Adrenal gland (tissue), 12 donors: Measurements from ENCODE around the gene SEMA3E. TPM values are rescaled to one million over a fixed set of nuclear protein-coding genes. Genes with fewer than 3 reads are reported as not detected.

ENCODE experiments used
- DNase-seq, 7 donors: peaks; one replicate each; pipeline ENCODE4 v3.0.0-alpha.2; 2019 to 2020
- H3K27ac ChIP-seq, 5 donors: fragments of 200-600 bp; sonication (generic) in 4 of 5; 1 replicate in 3 of 5; 2 replicates in 2 of 5; pipeline versions ENCODE4 v1.5.1 to v1.8.0; 2016 to 2020; ENCODE audit warnings: mild to moderate bottlenecking in 1 of 5
- H3K27me3 ChIP-seq: fragments of 200-600 bp; 2 replicates; pipeline ENCODE4 v1.8.0; 2021
- H3K36me3 ChIP-seq, 2 donors: fragments of 200-600 bp; replicated peaks in 1 of 2; 1 replicate in 1 of 2; 2 replicates in 1 of 2; pipeline versions ENCODE4 v1.5.1 to v1.8.0; 2018 to 2022
- H3K4me1 ChIP-seq, 2 donors: fragments of 200-600 bp; replicated peaks in 1 of 2; 1 replicate in 1 of 2; 2 replicates in 1 of 2; pipeline versions ENCODE4 v1.5.1 to v1.8.0; 2018 to 2021
- H3K4me3 ChIP-seq, 4 donors: fragments of 200-600 bp; sonication (generic) in 3 of 4; one replicate each; pipeline ENCODE4 v1.5.1; 2016 to 2018
- H3K9me3 ChIP-seq, 3 donors: fragments of 200-600 bp; sonication (generic) in 1 of 3; replicated peaks in 1 of 3; 1 replicate in 2 of 3; 2 replicates in 1 of 3; pipeline versions ENCODE4 v1.5.1 to v1.8.0; 2016 to 2021
- POLR2A ChIP-seq, 2 donors: fragments of 450-650 bp; IDR thresholded peaks; one replicate each; pipeline ENCODE4 v1.6.1; 2017; ENCODE audit warnings: antibody characterized with exemption in 2 of 2, mild to moderate bottlenecking in 2 of 2, moderate library complexity in 1 of 2
- WGBS, 4 donors: extraction: QIAGEN DNeasy Blood & Tissue Kit in 2 of 4; methylation state at CpG; one replicate each; pipeline versions ENCODE4 v1.1.5 to v1.1.7; 2013 to 2017; 5-methylcytosine and 5-hydroxymethylcytosine counted together
- intact Hi-C, 2 donors: fragments of 100-400 bp; cut with DNase I; formaldehyde crosslinking; loops; one replicate each; pipeline versions ENCODE4 v1.14.1 to v1.15.0; 2022 to 2023
- polyA plus RNA-seq, 3 donors: library from polyadenylated mRNA; stranded (reverse); fragments of 200-250 nt in 2 of 3; fragments of 350-450 nt in 1 of 3; fragmentation: Illumina TruSeq in 1 of 3; extraction: RNeasy Lipid Tissue Mini Kit (QIAGEN cat#74804) in 1 of 3; gene quantifications; one replicate each; pipeline ENCODE4 v1.2.3, GENCODE V29; 2013 to 2014
- total RNA-seq, 9 donors: library from RNA; depleted of rRNA in 4 of 9; stranded (reverse); fragments of >200 nt in 4 of 9; fragments of 120-200 nt in 1 of 9; fragmentation: NEBNext Ultra II Directional in 1 of 9; extraction: Animal tissue kit (Norgen Biotek cat#: 25700) in 1 of 9; gene quantifications; one replicate each; pipeline versions ENCODE4 v1.1.0 to v1.2.4, GENCODE V29; 2013 to 2023
- TF ChIP-seq, protein P1 (sequence below), 6 experiments: fragments of 450-650 bp in 4 of 6; fragments of 200-600 bp in 2 of 6; sonication (generic) in 1 of 6; IDR thresholded peaks; 1 replicate in 5 of 6; 2 replicates in 1 of 6; pipeline versions ENCODE4 v1.5.1 to v1.8.0; 2016 to 2021; ENCODE audit warnings: antibody characterized with exemption in 6 of 6, mild to moderate bottlenecking in 2 of 6, moderate library complexity in 1 of 6
- donor health status: healthy with polysubstance abuse.
- donor health status: Bipolar disorder and iron deficiency.
- donor health status: DM: yes; HTN: yes; CAD: no.
- donor health status: DM: no; HTN: no; CAD: no.
- donor health status: DM: no; HTN: no; CAD: no.
- donor health status: DM: yes; HTN: yes; CAD: no.

The SEMA3E gene
- total and polyA plus RNA-seq, 12 donors = 0.09 to 0.58 (median 0.16) TPM; not detected in 4

DNA sequence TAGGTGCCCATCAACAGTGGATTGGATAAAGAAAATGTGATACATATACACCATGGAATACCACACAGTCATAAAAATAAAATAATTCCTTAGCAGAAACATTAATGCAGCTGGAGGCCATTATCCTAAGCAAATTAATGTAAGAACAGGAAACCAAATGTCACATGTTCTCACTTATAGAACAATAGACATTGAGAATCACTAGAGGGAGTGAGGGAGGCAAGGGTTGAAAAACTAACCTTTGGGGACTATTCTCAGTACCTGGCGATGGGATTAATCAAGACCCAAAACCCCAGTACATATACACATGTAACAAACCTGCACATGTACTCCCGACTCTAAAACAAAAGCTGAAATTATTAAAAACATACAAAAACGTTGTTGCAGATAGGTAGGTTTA lies 222.6 kb downstream of the SEMA3E start:
- intact Hi-C loops = no loop called here
- no peak for DNase-seq
- 53 to 68% (median 61%) methylated on average over 3 of the region's 3 CpGs for WGBS, 4 donors
- TF ChIP-seq POLR2A (IDR thresholded peaks at IDR 0.05) = no peak
- TF ChIP-seq, protein P1, sequence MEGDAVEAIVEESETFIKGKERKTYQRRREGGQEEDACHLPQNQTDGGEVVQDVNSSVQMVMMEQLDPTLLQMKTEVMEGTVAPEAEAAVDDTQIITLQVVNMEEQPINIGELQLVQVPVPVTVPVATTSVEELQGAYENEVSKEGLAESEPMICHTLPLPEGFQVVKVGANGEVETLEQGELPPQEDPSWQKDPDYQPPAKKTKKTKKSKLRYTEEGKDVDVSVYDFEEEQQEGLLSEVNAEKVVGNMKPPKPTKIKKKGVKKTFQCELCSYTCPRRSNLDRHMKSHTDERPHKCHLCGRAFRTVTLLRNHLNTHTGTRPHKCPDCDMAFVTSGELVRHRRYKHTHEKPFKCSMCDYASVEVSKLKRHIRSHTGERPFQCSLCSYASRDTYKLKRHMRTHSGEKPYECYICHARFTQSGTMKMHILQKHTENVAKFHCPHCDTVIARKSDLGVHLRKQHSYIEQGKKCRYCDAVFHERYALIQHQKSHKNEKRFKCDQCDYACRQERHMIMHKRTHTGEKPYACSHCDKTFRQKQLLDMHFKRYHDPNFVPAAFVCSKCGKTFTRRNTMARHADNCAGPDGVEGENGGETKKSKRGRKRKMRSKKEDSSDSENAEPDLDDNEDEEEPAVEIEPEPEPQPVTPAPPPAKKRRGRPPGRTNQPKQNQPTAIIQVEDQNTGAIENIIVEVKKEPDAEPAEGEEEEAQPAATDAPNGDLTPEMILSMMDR (IDR thresholded peaks at IDR 0.05) = no peak
- no peaks in the 10 kb centered on the region for H3K27me3 ChIP-seq
- H3K27ac ChIP-seq = no peak overlapping the region
- H3K9me3 ChIP-seq = no peaks in the 10 kb centered on the region
- H3K4me1 ChIP-seq = no peaks in the 10 kb centered on the region
- H3K4me3 ChIP-seq = no peak overlapping the region
- no peaks in the 10 kb centered on the region for H3K36me3 ChIP-seq

DNA sequence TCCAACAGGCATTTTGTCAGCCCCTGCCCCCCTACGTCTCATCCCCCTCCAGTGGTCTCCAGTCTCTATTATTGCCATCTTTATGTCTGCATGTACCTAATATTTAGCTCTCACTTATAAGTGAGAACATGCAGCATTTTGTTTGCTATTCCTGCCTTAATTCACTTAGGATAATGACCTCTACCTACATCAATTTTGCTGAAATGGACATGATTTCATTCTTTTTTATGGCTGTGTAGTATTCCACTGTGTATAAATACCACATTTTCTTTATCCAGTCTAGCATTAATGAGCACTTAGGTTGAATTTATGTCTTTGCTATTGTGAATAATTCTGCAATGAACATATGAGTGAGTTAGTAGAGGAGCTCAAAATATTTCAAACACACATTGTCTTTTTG lies 229.9 kb downstream of the SEMA3E start:
- intact Hi-C loops = no loop called here
- DNase-seq = no peak
- H3K9me3 ChIP-seq = no peaks in the 10 kb centered on the region
- no peaks in the 10 kb centered on the region for H3K36me3 ChIP-seq
- H3K27me3 ChIP-seq = no peaks in the 10 kb centered on the region
- H3K4me3 ChIP-seq = no peak overlapping the region
- WGBS, 4 donors = 43 to 57% (median 50%) methylated on average over 1 of the region's 1 CpG
- no peaks in the 10 kb centered on the region for H3K4me1 ChIP-seq
- H3K27ac ChIP-seq = no peak overlapping the region
- TF ChIP-seq, protein P1 (IDR thresholded peaks at IDR 0.05) = no peak
- no peak for TF ChIP-seq POLR2A (IDR thresholded peaks at IDR 0.05)

DNA sequence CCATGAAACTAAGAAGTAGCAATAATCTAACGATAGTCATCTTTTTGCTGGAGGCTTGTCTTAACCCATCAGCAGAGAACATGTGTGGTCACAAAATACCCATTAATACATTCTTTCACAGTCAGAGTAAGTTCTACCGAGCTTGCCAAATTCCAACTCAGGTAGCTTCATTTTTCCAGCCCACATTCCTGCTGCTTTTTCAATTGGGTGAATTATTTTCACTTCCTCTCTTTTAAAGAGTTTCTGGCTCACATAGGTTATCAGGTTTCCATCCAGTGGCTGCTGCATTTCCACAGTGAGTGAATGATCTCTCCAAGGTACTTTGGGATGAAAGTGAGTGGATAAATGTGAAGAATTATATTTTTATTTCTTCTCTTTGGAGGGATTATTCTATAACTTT lies 233.1 kb downstream of the SEMA3E start:
- WGBS, 4 donors = 32 to 45% (median 33%) methylated on average over 2 of the region's 2 CpGs
- intact Hi-C loops = no loop called here

DNA sequence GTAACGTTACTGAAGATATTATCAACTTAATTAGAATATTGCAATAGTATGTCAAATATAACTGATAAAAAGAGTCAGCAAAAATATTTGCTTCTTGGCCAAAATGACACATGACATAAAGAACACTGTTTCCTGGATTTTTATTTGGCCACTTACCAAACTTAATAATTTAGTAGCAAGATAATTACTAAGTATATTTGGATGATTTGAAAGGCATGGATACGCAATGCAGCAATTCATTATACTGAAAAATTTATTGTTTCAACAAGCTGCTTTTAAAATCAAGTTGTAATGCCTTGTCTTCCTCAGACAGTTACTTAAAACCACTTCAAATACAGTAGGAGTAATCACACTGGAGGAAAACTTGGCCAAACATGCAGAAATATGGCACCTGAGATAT lies 234.0 kb downstream of the SEMA3E start:
- intact Hi-C loops = loop anchor here in 1 of 2 donors (5.0 kb wide), 1 partner anchor 237 kb away; no protein-coding TSS in a partner anchor
- Histone ChIP-seq H3K9me3 (no peaks in the 10 kb centered on the region), H3K27me3 (no peaks in the 10 kb centered on the region), H3K27ac (no peak overlapping the region), H3K4me3 (no peak overlapping the region), H3K4me1 (no peaks in the 10 kb centered on the region), H3K36me3 (no peaks in the 10 kb centered on the region)
- TF ChIP-seq, protein P1 (IDR thresholded peaks at IDR 0.05) = no peak
- TF ChIP-seq POLR2A (IDR thresholded peaks at IDR 0.05) = no peak
- no peak for DNase-seq
- WGBS, 4 donors = 15 to 50% (median 25%) methylated on average over 2 of the region's 2 CpGs

More for the DNA sequence above, 233.1 kb downstream of the SEMA3E start:
- no peaks in the 10 kb centered on the region for H3K36me3 ChIP-seq
- no peak overlapping the region for H3K4me3 ChIP-seq
- H3K27me3 ChIP-seq = no peaks in the 10 kb centered on the region
- no peak for TF ChIP-seq POLR2A (IDR thresholded peaks at IDR 0.05)
- TF ChIP-seq, protein P1 (IDR thresholded peaks at IDR 0.05) = no peak
- H3K27ac ChIP-seq = no peak overlapping the region
- no peaks in the 10 kb centered on the region for H3K4me1 ChIP-seq
- no peak for DNase-seq
- H3K9me3 ChIP-seq = no peaks in the 10 kb centered on the region
